Stimulated activated CD4-positive, alpha-beta T cell treated with anti-CD3 and anti-CD28 coated beads, Interleukin-12 subunit alpha, Interleukin-12 subunit beta, amount 100 ng/mL, for 4 hours (primary cell): ENCODE data around the gene GRM1.

Experiments used
- DNase-seq: peaks from one replicate; pipeline ENCODE4 v3.0.0-alpha.2; 2020

The GRM1 gene

DNA sequence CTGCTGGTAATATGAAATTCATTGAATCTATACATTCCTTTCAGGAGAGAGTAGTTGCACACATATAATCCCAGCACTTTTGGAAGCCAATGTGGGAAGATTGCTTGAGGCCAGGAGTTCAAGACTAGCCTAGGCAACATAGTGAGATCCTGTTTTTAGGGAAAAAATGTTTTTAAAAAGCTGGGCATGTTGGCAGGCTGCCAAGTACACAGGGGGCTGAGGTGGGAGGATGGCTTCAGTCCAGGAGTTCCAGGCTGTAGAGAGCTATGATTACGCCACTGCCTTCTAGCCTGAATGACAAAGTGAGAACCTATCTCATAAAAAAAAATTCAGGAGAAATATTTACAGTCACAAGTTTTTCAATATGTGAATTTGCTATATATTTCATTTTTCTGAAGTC lies 71.9 kb downstream of the GRM1 start:
- no peak for DNase-seq

- DNase-seq = no peak
Measured at GRCh38 chr6:146103416-146104072, 74.7 kb downstream of the GRM1 start.

GRCh38 chr6:146106532-146106931 lies 77.7 kb downstream of the GRM1 start:
- no peak for DNase-seq

- no peak for DNase-seq
Measured at GRCh38 chr6:146110990-146111389, 82.1 kb downstream of the GRM1 start.

GRCh38 chr6:146111881-146112450 lies 83.1 kb downstream of the GRM1 start:
- no peak for DNase-seq

DNA sequence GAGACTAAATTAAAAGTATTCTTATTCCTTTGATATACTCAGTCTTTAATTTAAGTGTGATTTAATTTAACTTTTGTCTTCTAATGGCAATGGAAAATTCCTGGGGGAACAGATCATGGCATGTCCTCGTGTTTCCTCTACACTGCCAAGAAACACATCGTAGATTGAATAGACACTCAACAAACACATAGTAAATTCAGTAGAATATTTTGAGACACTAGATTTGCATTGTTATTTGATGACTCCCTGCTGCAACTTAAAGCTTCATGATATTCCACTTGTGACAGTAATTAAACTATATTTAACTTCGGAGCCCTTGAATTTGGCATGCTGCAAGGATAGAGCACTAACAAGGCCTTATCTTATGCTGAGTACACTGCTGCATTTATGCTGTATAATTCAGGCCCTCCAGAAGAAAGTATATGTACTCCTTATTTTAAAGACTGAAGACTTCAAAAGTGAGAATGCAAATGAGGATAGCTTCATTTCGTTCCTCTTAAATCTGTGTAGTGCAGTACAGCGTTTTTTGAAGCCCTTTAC lies 84.3 kb downstream of the GRM1 start:
- no peak for DNase-seq

DNA sequence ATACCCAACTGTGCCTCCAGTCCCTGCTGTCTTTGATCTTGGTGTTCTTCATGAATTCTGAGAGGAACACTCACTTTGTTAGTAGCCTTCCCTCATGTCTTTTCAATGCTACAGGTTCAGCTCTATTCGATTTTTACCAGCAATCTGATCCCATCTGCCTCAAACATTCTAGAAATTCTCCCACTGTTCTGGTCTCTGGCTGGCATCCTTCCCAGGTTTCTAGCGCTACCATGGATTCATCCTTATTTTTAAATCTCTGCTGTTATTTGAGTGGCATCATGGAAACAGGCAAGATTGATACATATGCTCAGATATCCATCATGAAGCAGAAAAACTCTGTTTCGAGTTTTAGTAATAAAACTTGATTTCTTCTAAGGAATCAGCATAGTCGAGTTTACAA lies 94.8 kb downstream of the GRM1 start:
- no peak for DNase-seq

GRCh38 chr6:146127447-146128215 lies 98.8 kb downstream of the GRM1 start:
- DNase-seq = no peak

GRCh38 chr6:146133866-146134265 lies 105.0 kb downstream of the GRM1 start:
- no peak for DNase-seq

DNA sequence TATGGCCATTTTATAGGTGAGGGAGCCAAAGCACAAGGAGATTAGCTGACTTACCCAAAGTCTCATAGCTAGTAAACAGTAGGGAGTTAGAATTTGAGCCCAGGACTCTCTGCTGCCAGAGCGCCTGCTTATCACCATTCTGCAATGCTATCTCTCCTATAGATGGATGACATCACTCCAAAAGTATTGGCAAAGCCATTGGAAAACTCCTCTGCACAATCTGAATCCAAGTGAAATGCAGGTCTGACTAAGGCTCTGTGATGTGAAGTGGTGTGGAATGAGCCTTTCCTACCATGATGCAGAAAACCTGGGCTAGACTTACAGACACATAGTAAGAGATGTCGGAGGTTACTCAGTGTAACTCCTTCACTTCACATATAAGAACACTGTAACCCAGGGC lies 106.3 kb downstream of the GRM1 start:
- DNase-seq = no peak

DNA sequence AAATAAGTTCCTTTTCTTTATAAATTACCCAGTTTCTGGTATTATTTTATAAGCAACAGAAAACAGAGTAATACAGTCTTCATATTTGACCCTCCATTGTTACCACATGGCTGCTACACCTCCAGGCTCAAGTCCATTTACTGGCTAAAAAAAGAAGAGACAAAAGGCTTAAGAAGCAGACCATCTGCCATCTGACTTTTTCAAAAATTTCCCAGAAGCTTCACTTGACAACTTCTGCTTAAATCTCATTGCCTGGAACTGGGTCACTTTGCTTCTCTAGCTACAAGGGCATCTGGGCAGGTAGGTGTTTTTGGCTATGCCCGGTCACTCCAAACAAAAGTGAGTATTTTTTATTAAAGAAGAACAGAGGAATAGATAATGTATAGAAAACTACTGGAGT lies 118.0 kb downstream of the GRM1 start:
- DNase-seq = no peak

GRCh38 chr6:146149770-146150169 lies 120.9 kb downstream of the GRM1 start:
- no peak for DNase-seq

DNA sequence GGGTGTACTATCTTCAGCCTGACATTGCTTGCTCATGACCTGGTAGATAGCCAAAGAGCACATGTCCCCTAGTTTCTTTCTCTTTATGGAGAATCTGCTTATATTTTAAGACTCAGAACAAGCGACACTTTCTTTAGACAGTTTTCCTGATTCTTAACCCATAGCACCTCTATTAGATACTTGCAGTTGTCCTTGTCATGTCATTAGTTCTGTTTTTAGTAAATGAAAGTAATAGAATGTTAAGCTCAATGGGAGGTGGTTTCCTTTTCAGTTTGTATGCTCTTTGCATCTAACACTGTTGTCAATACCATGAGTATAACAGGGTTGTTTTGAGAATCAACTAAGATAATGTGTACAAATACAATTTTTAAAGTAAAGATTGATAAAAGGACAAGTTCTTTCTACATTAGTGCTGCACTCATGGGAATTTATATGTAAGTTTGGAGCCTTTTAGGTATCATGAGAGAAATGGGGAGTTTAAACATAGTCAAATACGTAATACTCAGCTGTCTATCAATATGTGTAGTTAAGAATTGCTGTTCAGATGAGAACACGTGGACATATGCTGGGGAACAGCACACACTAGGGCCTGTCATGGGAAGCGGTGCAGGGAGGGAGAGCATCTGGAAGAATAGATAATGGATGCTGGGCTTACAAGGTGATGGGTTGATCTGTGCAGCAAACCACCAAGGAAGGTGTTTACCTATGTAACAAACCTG lies 124.3 kb downstream of the GRM1 start:
- no peak for DNase-seq

- no peak for DNase-seq
Measured at GRCh38 chr6:146154197-146154596, 125.3 kb downstream of the GRM1 start.

DNA sequence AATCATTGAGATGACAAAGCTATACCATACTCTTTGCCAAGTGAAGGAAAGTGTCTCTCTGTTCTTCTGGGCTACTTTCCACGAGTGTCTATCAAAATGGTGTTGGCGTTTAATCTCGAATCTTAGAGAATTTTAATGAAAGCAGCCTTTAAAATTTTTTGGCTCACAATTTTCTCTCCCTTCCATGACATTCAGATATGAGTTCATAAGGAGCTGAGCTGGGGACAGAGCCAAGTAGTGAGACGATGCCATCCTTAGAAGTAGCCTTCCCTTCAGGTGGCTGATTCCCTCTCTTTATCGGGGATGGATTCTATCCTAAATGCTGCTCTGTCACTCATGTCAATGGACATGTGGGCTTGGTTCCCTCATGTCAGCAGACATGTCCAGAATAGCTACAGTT lies 132.8 kb downstream of the GRM1 start:
- DNase-seq = no peak

- no peak for DNase-seq
Measured at GRCh38 chr6:146169872-146170271, 141.0 kb downstream of the GRM1 start.

DNA sequence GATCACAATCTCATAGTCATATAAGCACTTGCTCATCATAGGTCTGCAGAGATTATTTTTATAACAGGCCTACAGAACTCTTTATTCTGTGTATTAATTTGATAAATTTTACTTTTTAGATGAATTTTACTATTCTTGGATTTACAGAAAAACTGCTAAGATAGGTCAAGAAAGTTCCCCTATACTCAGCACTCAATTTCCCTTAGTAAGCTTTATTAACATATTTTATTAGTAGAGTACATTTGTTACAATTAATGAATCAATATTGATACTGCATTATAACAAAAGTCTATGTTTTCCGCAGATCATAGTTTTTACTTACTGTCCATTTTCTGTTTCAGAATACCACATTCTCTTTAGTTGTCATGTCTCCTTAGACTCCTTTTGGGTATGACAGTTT lies 148.9 kb downstream of the GRM1 start:
- DNase-seq = no peak

- no peak for DNase-seq
Measured at GRCh38 chr6:146183831-146184230, 155.0 kb downstream of the GRM1 start.

DNA sequence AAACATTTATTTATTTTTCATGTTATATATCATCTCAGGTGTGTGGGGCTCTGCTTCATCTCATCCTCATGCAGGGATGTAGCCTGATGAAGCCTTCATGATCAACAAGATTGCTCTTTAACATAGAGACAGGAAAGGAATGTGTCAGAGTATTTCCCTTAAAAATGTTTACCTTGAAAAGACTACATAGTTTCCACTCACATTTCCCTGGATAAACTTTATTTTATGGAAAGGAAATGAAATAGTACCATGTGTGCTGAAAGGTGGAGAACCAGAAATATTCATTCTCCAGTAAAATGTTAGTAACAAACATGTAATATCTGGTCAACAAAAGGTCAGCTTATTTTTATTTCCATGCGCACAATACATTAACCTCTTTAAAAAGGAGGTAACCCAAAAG lies 155.8 kb downstream of the GRM1 start:
- no peak for DNase-seq

GRCh38 chr6:146189131-146189530 lies 160.3 kb downstream of the GRM1 start:
- DNase-seq = no peak

GRCh38 chr6:146190581-146190980 lies 161.7 kb downstream of the GRM1 start:
- DNase-seq = no peak

- no peak for DNase-seq
Measured at GRCh38 chr6:146191166-146191565, 162.3 kb downstream of the GRM1 start.

GRCh38 chr6:146191612-146192011 lies 162.8 kb downstream of the GRM1 start:
- DNase-seq = no peak
